Measurements from ENCODE around the gene PITPNM2. TPM values are rescaled to one million over a fixed set of nuclear protein-coding genes. Genes with fewer than 3 reads are reported as not detected.

Gene PITPNM2
- total and polyA plus RNA-seq, 2 of the 8 experiments (the other 6 are each of a cell fraction or from before 2014, with no cell fraction given), result 0.59 to 3.4 TPM

DNA sequence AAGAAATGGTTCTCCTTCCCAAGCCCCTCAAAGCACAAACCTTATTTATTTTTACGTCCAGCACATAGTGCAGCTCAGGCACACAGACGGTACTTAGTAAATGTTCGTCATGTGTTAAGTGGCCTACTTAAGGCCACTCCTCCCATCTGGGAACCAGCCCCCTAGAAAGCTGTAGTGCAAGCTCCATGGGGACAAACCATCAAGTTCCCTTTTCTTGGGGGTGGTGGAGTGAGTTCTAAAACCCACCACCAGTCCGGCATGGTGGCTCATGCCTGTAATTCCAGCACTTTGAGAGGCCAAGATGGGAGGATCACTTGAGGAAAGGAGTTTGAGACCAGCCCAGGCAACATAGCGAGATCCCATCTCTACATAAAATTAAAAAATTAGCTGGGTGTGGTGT lies 49.4 kb downstream of the PITPNM2 start (continued):
- TF ChIP-seq, protein P1, sequence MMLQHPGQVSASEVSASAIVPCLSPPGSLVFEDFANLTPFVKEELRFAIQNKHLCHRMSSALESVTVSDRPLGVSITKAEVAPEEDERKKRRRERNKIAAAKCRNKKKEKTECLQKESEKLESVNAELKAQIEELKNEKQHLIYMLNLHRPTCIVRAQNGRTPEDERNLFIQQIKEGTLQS (IDR thresholded peaks at IDR 0.05; ENCODE audit: insufficient read depth, low read depth, low read length), result no peak
- no peak for TF ChIP-seq CHD1 (IDR thresholded peaks at IDR 0.05; ENCODE audit: low read depth, low read length)
- TF ChIP-seq, protein P2, sequence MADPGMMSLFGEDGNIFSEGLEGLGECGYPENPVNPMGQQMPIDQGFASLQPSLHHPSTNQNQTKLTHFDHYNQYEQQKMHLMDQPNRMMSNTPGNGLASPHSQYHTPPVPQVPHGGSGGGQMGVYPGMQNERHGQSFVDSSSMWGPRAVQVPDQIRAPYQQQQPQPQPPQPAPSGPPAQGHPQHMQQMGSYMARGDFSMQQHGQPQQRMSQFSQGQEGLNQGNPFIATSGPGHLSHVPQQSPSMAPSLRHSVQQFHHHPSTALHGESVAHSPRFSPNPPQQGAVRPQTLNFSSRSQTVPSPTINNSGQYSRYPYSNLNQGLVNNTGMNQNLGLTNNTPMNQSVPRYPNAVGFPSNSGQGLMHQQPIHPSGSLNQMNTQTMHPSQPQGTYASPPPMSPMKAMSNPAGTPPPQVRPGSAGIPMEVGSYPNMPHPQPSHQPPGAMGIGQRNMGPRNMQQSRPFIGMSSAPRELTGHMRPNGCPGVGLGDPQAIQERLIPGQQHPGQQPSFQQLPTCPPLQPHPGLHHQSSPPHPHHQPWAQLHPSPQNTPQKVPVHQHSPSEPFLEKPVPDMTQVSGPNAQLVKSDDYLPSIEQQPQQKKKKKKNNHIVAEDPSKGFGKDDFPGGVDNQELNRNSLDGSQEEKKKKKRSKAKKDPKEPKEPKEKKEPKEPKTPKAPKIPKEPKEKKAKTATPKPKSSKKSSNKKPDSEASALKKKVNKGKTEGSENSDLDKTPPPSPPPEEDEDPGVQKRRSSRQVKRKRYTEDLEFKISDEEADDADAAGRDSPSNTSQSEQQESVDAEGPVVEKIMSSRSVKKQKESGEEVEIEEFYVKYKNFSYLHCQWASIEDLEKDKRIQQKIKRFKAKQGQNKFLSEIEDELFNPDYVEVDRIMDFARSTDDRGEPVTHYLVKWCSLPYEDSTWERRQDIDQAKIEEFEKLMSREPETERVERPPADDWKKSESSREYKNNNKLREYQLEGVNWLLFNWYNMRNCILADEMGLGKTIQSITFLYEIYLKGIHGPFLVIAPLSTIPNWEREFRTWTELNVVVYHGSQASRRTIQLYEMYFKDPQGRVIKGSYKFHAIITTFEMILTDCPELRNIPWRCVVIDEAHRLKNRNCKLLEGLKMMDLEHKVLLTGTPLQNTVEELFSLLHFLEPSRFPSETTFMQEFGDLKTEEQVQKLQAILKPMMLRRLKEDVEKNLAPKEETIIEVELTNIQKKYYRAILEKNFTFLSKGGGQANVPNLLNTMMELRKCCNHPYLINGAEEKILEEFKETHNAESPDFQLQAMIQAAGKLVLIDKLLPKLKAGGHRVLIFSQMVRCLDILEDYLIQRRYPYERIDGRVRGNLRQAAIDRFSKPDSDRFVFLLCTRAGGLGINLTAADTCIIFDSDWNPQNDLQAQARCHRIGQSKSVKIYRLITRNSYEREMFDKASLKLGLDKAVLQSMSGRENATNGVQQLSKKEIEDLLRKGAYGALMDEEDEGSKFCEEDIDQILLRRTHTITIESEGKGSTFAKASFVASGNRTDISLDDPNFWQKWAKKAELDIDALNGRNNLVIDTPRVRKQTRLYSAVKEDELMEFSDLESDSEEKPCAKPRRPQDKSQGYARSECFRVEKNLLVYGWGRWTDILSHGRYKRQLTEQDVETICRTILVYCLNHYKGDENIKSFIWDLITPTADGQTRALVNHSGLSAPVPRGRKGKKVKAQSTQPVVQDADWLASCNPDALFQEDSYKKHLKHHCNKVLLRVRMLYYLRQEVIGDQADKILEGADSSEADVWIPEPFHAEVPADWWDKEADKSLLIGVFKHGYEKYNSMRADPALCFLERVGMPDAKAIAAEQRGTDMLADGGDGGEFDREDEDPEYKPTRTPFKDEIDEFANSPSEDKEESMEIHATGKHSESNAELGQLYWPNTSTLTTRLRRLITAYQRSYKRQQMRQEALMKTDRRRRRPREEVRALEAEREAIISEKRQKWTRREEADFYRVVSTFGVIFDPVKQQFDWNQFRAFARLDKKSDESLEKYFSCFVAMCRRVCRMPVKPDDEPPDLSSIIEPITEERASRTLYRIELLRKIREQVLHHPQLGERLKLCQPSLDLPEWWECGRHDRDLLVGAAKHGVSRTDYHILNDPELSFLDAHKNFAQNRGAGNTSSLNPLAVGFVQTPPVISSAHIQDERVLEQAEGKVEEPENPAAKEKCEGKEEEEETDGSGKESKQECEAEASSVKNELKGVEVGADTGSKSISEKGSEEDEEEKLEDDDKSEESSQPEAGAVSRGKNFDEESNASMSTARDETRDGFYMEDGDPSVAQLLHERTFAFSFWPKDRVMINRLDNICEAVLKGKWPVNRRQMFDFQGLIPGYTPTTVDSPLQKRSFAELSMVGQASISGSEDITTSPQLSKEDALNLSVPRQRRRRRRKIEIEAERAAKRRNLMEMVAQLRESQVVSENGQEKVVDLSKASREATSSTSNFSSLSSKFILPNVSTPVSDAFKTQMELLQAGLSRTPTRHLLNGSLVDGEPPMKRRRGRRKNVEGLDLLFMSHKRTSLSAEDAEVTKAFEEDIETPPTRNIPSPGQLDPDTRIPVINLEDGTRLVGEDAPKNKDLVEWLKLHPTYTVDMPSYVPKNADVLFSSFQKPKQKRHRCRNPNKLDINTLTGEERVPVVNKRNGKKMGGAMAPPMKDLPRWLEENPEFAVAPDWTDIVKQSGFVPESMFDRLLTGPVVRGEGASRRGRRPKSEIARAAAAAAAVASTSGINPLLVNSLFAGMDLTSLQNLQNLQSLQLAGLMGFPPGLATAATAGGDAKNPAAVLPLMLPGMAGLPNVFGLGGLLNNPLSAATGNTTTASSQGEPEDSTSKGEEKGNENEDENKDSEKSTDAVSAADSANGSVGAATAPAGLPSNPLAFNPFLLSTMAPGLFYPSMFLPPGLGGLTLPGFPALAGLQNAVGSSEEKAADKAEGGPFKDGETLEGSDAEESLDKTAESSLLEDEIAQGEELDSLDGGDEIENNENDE (IDR thresholded peaks at IDR 0.05; ENCODE audit: insufficient replicate concordance, low read length), result no peak
- no peak for TF ChIP-seq POU5F1 (IDR thresholded peaks at IDR 0.05; ENCODE audit: low read depth, low read length)
- TF ChIP-seq GABPA (IDR thresholded peaks at IDR 0.05; ENCODE audit: borderline replicate concordance, insufficient read depth, low read length), result no peak
- TF ChIP-seq BCL11A (IDR thresholded peaks at IDR 0.05; ENCODE audit: low read depth in 2 of 2, low read length in 2 of 2), result no peak
- TF ChIP-seq SIX5 (IDR thresholded peaks at IDR 0.05; ENCODE audit: low read depth, low read length), result no peak

Measured in H1 (cell line).